DOHH2 (cell line): Measurements from ENCODE around the gene CHD8.

Experiments
- EZH2phosphoT487 ChIP-seq: fragments of 200-600 bp; sonication (generic); IDR thresholded peaks from 2 replicates; pipeline ENCODE4 v1.6.1; 2017; ENCODE audit warnings: borderline replicate concordance, mild to moderate bottlenecking, antibody characterized with exemption, low read length, moderate library complexity, mixed read lengths
- TF ChIP-seq, protein P1 (sequence below): fragments of 200-600 bp; sonication (generic); IDR thresholded peaks from one replicate; pipeline ENCODE4 v1.5.1; 2014; ENCODE audit warnings: antibody characterized with exemption, mild to moderate bottlenecking, low read depth, low read length; ENCODE audit not compliant: poor library complexity, severe bottlenecking

DNA sequence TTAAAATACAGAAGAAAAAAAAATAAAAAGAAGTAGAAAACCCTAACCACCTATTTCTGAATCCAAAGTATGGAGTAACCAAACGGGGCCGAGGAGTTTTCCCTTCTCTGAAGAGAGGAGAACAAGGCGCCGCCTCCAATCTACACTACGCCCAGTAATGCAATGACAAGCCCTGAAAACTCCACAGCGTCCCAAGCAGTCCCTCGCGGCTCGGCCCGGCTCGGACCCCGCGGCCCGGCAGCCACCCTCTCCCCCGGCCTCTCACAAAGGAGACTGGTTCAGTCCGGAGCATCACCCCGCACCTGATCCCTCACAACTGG lies 371 bp downstream of the CHD8 start:
- TF ChIP-seq, protein P1, sequence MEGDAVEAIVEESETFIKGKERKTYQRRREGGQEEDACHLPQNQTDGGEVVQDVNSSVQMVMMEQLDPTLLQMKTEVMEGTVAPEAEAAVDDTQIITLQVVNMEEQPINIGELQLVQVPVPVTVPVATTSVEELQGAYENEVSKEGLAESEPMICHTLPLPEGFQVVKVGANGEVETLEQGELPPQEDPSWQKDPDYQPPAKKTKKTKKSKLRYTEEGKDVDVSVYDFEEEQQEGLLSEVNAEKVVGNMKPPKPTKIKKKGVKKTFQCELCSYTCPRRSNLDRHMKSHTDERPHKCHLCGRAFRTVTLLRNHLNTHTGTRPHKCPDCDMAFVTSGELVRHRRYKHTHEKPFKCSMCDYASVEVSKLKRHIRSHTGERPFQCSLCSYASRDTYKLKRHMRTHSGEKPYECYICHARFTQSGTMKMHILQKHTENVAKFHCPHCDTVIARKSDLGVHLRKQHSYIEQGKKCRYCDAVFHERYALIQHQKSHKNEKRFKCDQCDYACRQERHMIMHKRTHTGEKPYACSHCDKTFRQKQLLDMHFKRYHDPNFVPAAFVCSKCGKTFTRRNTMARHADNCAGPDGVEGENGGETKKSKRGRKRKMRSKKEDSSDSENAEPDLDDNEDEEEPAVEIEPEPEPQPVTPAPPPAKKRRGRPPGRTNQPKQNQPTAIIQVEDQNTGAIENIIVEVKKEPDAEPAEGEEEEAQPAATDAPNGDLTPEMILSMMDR: no peak
- TF ChIP-seq EZH2phosphoT487: no peak
